GM19193 (cell line): Measurements from ENCODE around the gene FRMD4A.

Experiments used
- POLR2A ChIP-seq: IDR thresholded peaks from 4 replicates; pipeline ENCODE4 v1.6.1; 2011; ENCODE audit not compliant: insufficient read depth, insufficient read length; ENCODE audit errors: extremely low read depth

The FRMD4A gene

DNA sequence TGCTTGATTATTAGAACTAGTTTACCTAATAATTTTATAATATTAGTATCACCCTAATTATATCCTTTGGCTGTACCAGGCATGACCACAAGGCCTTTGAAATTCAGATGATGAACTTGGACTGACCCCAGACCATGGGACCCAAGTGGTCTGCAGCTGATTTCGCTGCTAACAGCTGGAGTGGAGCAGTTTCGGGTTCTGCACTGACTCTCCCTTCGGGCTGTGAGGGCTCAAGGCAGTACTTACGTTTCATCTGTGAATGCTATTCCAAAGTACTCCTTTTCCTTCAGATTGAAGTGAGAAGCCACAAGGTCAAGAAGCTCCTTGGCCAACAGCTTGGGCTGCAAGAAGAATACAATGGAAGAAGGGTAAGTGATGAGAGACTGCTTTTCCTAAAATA is 520.2 kb downstream of the FRMD4A start:
- no peak for TF ChIP-seq POLR2A

DNA sequence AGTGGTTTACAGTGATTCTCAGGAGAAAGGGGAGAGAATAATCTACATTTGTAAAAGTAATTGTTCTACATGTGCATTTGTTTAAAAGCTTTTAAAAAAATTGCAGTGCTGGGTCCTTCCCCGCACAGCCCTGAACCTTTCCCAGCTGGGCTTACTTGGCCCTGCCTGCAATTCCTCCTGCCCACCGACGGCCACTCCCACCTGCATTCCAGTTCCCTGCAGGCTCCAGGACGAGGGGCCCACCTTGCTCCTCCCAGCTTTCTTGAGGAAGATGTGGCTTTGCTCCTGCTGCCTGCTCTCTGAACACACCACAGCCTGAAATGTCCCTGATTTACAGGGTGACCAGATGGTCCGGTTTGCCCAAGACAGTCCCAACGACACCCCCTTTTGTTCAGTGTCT is 521.3 kb downstream of the FRMD4A start:
- TF ChIP-seq POLR2A: no peak

DNA sequence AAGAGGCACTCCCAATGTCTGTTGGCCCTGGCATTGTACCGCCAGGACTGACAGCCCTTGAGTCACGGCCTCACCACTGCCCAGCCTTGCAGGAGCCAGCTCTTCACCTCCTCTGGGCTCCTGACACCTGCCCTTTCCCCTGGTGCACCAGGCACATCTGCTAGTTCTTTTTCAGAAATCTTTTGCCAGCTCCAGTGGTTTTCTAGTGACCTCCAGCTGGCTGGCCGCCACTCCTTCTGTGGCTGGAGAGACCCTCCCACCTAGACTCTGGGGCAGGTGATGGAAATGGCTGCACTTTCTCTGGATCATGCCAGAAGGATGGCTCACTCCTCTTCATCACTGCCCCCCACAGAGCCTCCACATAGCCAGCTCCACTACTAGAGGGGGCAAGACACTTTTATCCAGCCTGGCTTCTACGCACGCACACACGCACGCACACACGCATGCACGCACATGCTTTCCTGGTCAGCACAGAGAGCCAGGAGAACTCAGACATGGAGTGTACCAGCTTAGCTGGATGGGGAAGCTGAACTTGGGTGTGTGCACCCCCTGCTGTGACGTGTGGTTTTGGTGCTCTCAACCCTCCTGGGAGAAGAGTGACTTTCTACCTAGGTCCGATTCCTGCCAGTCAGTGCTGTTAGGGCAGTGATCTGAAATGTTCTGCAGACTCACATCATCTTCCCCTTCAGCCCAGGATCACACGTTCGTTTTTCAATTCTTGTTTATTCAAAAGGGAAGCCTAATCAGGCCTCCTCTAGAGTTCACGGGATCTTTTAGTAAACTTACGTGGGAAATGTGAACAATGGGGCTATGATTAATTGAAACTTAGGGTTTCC is 522.0 kb downstream of the FRMD4A start:
- TF ChIP-seq POLR2A: no peak

DNA sequence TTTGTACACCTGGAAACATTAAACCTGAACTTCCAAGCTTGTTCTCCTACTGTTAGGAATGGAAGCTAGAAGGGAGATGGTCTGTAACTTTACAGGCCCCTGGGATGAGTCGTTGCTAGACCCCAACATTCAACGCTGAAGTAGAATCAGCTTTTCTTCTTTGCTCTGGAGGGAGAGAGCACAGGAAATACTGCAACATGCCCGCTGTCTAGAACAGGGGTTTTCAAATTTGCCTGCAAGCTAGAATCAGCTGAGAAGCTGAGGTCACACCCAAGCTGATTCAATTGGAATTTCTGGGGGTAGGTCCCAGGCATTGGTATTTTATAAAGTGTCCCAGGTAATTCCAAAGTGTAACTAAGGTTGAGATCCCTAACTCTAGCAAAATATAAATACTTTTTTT is 524.3 kb downstream of the FRMD4A start:
- no peak for TF ChIP-seq POLR2A

DNA sequence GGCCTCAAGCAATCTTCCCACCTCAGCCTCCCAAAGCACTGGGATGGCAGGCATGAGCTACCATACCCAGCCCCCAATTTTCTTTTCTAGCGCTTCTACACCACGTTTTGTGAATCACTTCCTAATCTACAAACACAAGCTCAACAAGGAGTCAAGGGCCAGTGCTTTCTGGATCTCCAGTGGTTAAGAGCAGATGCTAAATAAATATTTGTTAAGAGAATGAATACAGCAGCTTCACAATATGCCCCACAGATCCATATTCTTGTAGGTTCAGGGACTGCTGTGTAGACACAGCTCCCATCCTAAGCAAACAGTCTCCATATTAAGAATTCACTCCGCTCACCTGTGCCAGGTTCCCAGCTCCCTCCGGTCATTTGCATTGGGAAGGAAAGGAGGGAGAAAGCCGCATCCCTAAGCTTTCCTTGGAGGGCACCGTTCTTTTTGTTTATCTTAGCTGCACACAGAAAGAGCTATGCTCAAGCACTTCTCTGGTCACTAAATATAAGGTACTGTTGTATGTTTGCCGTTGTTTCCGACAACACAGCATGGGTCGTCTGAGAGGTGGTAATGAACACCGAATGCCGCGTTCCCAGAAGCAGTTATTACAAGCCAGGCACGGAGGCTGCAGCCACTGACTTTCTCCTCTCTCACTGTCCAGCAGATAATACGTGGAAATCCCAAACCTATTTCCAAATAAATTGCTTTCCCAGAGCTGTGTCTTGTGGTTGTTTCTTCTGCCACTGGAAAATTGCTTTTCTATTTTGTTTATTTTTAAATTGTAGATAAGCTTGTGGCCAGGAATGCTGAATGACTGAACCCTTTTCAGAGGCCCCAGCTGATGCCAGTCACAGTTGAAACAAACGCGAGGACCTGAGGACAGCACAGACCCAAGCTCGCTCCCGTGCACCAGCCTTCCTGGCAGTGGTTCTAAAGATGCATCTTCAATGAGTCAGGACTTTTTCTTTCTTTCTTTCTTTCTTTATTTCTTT is 526.9 kb downstream of the FRMD4A start:
- TF ChIP-seq POLR2A: no peak

DNA sequence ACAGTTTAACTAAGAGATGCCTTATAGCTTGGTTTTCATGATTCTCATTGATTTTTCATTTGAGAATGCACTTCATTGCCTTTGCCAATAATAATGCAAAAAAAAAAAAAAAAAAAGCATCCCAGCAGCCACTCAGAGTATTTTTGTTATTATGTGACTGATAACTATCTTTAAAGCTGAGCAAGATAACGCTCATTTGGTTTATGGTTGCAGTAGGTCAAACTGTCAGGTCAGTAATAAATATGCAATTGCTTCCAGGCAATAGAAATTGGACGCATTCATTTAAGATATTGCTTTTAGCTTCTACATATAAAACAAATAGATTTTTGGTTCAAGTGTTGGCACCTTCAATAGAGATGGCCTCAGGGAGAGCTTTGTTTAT is 528.8 kb downstream of the FRMD4A start:
- TF ChIP-seq POLR2A: no peak

DNA sequence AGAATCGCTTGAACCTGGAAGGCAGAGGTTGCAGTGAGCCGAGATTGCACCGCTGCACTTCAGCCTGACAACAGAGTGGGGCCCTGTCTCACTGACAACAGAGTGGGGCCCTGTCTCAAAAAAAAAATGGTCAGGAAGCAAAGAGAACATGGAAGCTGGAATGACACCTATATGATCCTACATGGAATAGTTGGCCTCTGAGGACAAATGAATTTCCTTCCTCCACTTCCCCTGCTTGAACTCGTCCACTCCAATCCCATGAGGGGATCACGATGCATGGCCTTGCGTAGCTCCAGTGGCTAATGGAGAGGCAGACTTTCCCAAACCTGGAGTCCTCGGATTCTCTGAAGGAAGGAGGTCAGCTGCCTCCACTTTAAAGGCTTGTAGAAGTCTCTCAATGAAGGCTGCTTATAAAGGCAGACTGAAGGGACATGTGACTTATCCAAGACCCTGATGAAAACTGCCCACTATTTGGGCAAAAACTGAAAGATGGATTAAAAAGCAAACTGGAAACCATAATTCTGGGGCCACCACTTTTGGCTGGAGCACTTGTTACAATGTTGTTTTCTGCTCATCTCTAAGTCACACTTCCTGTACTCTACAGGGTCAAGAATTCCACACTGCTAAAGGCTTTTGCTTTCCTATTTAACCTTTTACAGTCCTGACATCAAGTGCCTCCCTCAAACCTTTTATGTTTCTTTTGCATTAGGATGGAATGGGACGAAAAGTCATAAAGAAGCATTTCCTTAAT is 529.4 kb downstream of the FRMD4A start:
- TF ChIP-seq POLR2A: no peak

DNA sequence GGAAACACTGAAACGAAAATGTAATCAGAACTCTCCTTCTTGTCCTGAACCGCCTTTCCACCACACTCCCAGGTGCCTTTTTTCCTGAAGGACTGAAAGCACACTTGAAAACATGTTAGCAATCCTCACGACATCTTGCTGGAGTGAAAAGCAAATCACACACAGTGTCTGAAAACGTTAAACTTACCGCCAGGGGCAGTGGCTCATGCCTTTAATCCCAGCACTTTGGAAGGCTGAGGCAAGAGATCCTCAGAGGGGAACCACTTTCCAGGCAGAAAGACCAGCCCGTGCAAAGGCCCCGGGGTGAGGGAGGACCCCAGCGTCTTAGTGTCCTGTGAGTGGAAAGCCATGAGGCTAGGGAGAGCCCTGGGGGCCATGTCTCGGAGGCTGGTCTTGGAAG is 533.6 kb downstream of the FRMD4A start:
- TF ChIP-seq POLR2A: no peak

DNA sequence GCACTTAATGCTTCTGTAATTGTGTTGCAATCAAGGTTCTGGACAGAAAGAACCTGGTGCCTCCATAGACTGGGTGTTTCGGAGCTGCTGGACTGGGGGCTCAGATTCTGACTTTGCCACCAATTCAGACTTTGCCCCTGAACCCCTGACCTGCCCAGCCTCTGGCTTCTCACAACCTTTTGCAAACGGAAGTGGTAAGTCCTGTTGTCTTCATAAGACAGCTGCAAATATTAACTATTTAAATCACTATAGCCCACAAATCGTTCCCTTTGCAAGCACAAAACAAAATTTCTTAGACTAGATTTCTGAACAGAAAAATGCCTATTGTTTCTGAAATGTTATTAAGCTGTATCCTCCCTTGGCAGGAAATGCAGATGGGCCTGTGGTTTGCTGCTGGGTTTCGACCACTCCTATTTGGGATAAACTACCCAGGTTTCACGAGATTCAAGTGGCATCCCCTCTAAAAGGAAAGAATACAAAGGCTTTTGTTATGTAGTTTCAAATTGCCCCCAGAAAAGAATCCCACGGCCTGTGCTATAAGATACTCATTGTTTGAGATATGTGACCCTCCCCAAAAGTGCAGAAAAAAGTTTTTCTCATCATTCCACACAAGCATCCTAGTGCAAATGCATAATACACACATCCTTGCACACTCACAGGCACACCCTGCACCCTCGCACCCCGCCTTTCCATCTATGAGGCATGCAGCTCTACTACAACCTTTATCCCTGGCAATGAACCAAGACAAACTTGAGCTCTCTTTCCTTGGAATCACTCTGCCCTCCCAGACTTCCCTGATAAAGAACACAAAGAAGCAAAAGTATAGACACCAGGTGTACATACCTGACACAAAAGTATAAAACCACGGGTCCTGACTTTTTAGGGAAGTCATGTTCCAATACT is 534.8 kb downstream of the FRMD4A start:
- TF ChIP-seq POLR2A: no peak

DNA sequence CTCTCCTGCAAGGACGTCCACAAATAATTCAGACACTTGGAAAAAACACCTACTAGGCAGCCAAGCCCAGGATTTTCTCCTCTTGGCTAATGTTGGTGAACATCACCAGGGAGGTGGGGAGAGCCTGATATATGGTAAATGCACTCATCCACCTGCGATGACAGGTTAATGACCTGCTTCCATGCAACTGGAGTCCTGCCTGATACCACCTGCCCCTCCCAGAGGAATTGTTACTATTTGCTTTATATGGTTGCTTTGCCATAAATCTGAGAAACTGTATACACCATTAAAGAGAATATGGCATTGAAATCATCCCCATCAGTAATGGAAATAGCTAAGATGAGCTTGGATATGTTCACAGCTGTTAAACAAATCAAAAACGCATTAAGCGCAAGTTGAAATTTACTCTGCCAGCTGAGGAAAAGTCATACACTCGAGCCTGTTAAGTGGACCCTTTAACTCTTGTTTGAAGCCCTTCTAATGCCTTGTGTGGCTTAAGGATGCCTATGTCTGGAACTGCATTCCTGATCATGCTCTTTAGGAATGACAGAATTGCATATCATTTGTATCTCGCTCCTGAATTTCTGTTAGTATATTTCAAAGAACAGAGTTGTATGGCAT is 535.6 kb downstream of the FRMD4A start:
- TF ChIP-seq POLR2A: no peak

DNA sequence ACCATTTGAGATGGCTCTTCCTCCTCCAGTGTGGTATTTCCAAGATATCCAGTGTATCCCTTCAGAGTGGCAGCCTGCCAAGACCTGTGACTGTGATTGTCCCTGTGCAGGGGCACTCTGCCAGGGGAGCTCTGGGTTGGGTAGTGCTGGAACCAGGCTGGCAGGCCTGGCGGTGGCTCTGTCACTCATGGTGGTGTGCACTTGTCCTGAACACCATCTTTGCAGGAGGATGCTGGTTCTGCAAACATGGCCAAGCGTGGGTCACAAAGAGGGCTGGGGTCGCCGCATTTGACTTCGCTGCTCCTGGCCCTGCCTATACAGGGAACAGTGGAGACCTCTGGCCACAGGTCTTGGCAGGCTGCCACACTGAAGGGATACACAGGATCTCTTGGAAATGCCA is 538.7 kb downstream of the FRMD4A start:
- TF ChIP-seq POLR2A: no peak

DNA sequence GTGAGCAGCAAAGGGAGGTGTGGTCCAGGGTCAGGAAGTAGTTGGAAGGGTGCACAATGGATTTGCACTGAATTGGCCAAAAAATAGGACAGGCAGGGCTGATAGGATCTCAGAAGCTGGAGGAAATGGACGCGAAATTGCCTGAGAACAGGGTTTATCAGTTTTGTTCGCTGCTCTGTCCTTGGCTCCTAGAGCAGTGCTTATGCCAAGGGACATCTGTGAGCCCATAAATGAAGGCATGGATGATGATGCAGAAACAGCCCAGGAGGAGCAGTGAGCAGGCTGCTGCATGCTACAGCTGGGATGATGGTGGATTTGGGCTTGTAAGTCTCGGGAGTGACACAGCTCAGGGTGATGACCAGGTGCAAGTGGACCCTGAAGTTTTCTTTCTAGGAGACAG is 539.2 kb downstream of the FRMD4A start:
- no peak for TF ChIP-seq POLR2A

DNA sequence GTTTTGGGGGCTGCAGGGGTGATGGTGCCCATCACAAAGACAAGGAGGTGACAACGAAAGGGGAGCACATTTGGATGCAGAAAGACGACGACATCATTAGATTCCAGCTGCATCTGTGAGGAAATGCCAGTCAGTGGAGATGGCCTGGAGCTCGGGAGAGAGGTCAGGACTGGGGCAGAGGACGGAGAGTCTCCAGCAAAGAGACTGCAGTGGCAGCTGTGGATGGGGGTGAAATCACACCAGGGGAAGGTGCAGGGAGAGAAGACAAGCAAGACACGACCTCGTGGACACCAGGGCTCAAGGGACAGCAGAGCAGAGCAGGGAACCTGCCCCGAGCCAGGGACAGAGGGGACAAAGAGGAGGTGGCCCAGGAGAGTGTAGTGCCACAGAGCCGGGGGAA is 540.5 kb downstream of the FRMD4A start:
- no peak for TF ChIP-seq POLR2A

DNA sequence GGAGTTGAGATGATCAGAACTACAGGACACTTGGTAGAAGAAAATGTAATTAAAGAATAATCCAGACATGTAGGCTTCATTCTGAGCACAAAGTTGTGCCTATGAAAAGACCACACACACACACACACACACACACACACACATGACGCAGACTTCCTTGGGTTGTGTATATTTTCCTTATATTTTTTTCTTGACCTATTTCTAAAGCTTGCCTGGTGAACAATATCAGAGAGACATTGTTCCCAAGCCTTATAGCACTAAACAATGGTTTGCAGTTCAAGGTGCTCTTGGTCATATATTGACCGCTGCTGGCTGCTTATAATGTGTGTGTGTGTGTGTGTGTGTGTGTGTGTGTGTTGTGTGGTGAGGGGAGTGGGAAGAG is 541.3 kb downstream of the FRMD4A start:
- TF ChIP-seq POLR2A: no peak
